Suprapubic skin (tissue), 4 donors: ENCODE measurements around the gene SCFD2. TPM values are rescaled to one million over a fixed set of nuclear protein-coding genes. Genes with fewer than 3 reads are reported as not detected.

Experiments
- DNase-seq, 2 donors: peaks; one replicate each; pipeline ENCODE4 v3.0.0-alpha.2; 2019; ENCODE audit warnings: low spot score in 2 of 2
- H3K27ac ChIP-seq: fragments of 200-600 bp; sonication (generic); one replicate; pipeline ENCODE4 v1.5.1; 2019
- H3K27me3 ChIP-seq: fragments of 200-600 bp; sonication (generic); one replicate; pipeline ENCODE4 v1.5.1; 2019
- H3K36me3 ChIP-seq: fragments of 200-600 bp; sonication (generic); one replicate; pipeline ENCODE4 v1.5.1; 2019
- H3K4me1 ChIP-seq: fragments of 200-600 bp; sonication (generic); one replicate; pipeline ENCODE4 v1.5.1; 2019
- H3K4me3 ChIP-seq: fragments of 200-600 bp; sonication (generic); one replicate; pipeline ENCODE4 v1.5.1; 2019; ENCODE audit warnings: mild to moderate bottlenecking
- H3K9me3 ChIP-seq: fragments of 200-600 bp; sonication (generic); one replicate; pipeline ENCODE4 v1.5.1; 2019
- CTCF ChIP-seq, 2 donors: fragments of 200-600 bp in 1 of 2; fragments of 450-650 bp in 1 of 2; sonication (generic) in 1 of 2; IDR thresholded peaks; one replicate each; pipeline ENCODE4 v1.5.1; 2016 to 2019; ENCODE audit warnings: antibody characterized with exemption in 2 of 2, mild to moderate bottlenecking in 1 of 2, moderate library complexity in 1 of 2
- EP300 ChIP-seq: sonication (generic); formaldehyde crosslinking; IDR thresholded peaks from one replicate; pipeline ENCODE4 v1.6.1; 2017; ENCODE audit warnings: antibody characterized with exemption
- POLR2A ChIP-seq, 2 donors: fragments of 450-650 bp; IDR thresholded peaks; one replicate each; pipeline ENCODE4 v1.6.1; 2017; ENCODE audit warnings: antibody characterized with exemption in 2 of 2, mild to moderate bottlenecking in 2 of 2, moderate library complexity in 2 of 2
- POLR2AphosphoS5 ChIP-seq, 3 donors: sonication (generic); formaldehyde crosslinking; IDR thresholded peaks; one replicate each; pipeline ENCODE4 v1.6.1; 2017; ENCODE audit warnings: antibody characterized with exemption in 3 of 3
- WGBS: methylation state at CpG from one replicate; pipeline ENCODE4 v1.1.5; 2018; 5-methylcytosine and 5-hydroxymethylcytosine counted together
- total RNA-seq, 4 donors: library from RNA; depleted of rRNA; stranded (reverse); fragments of >200 nt; gene quantifications; one replicate each; pipeline ENCODE4 v1.1.0, GENCODE V29; 2016

Gene SCFD2
- total RNA-seq, 4 donors from 2014 or later: 25.5 to 39.5 (median 31.9) TPM

DNA sequence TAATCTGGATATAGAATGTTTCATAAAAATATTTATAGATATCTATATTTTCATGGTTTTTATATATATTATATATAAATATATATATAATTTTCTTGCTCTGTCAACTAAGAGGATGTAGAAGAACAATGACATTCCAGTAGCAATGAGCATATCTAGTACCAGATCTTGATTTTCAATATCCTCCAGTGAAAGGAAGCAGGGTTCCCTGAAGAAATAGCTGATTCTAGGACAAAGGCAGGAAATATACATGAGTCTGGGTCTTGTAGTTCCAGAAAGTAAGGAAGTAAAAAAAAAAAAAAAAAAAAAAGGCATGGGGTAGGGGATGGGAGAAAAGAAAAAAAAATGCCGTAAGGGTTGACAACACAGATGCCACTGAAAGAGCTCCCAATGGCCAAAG lies 262.4 kb downstream of the SCFD2 start:
- no peaks in the 10 kb centered on the region for H3K9me3 ChIP-seq
- H3K27ac ChIP-seq: no peak overlapping the region
- TF ChIP-seq POLR2AphosphoS5 (IDR thresholded peaks at IDR 0.05) (no peak), EP300 (no peak)
- H3K27me3 ChIP-seq: no peaks in the 10 kb centered on the region
- 93% methylated on average over 1 of the region's 1 CpG for WGBS
- H3K4me3 ChIP-seq: no peak overlapping the region
- no peaks in the 10 kb centered on the region for H3K36me3 ChIP-seq
- H3K4me1 ChIP-seq: no peaks in the 10 kb centered on the region
- DNase-seq: no peak

- Histone ChIP-seq H3K27me3 (no peaks in the 10 kb centered on the region), H3K4me3 (no peak overlapping the region), H3K9me3 (no peaks in the 10 kb centered on the region), H3K36me3 (no peaks in the 10 kb centered on the region), H3K4me1 (no peaks in the 10 kb centered on the region), H3K27ac (no peak overlapping the region)
- TF ChIP-seq POLR2AphosphoS5 (IDR thresholded peaks at IDR 0.05) (no peak), EP300 (no peak), POLR2A (IDR thresholded peaks at IDR 0.05) (no peak), CTCF (IDR thresholded peaks at IDR 0.05) (no peak)
- DNase-seq: no peak
Measured at GRCh38 chr4:53101191-53101581, 264.7 kb downstream of the SCFD2 start.

GRCh38 chr4:53100501-53101190 lies 265.2 kb downstream of the SCFD2 start:
- Histone ChIP-seq H3K36me3 (no peaks in the 10 kb centered on the region), H3K27me3 (no peaks in the 10 kb centered on the region), H3K9me3 (no peaks in the 10 kb centered on the region), H3K4me3 (no peak overlapping the region), H3K4me1 (no peaks in the 10 kb centered on the region), H3K27ac (no peak overlapping the region)
- TF ChIP-seq POLR2AphosphoS5 (IDR thresholded peaks at IDR 0.05) (no peak), POLR2A (IDR thresholded peaks at IDR 0.05) (no peak), EP300 (no peak), CTCF (IDR thresholded peaks at IDR 0.05) (no peak)
- no peak for DNase-seq
- 54% methylated on average over 7 of the region's 7 CpGs for WGBS

GRCh38 chr4:53098681-53099121 lies 267.2 kb downstream of the SCFD2 start:
- WGBS: 97% methylated on average over 2 of the region's 2 CpGs
- Histone ChIP-seq H3K4me1 (no peaks in the 10 kb centered on the region), H3K27me3 (no peaks in the 10 kb centered on the region), H3K9me3 (no peaks in the 10 kb centered on the region), H3K36me3 (no peaks in the 10 kb centered on the region), H3K27ac (no peak overlapping the region), H3K4me3 (no peak overlapping the region)
- no peak for TF ChIP-seq POLR2AphosphoS5 (IDR thresholded peaks at IDR 0.05)
- no peak for TF ChIP-seq CTCF (IDR thresholded peaks at IDR 0.05)
- TF ChIP-seq EP300: no peak
- TF ChIP-seq POLR2A (IDR thresholded peaks at IDR 0.05): no peak
- DNase-seq: no peak

GRCh38 chr4:53094040-53094439 lies 271.8 kb downstream of the SCFD2 start:
- H3K36me3 ChIP-seq: no peaks in the 10 kb centered on the region
- DNase-seq: no peak
- no peak overlapping the region for H3K27ac ChIP-seq
- WGBS: 92% methylated on average over 1 of the region's 1 CpG
- no peaks in the 10 kb centered on the region for H3K9me3 ChIP-seq
- TF ChIP-seq CTCF (IDR thresholded peaks at IDR 0.05) (no peak), EP300 (no peak), POLR2AphosphoS5 (IDR thresholded peaks at IDR 0.05) (no peak), POLR2A (IDR thresholded peaks at IDR 0.05) (no peak)
- H3K4me1 ChIP-seq: peaks cover 9% of the 10 kb centered on the region
- no peak overlapping the region for H3K4me3 ChIP-seq
- H3K27me3 ChIP-seq: no peaks in the 10 kb centered on the region
